HepG2 (cell line): ENCODE measurements around the gene ZNF101.

Experiments
- MYNN ChIP-seq: sonication (generic); formaldehyde crosslinking; IDR thresholded peaks from 2 replicates; pipeline ENCODE4 v1.4.0; 2020; ENCODE audit warnings: mild to moderate bottlenecking, low read depth, missing genetic modification reagents
- NFYB ChIP-seq: sonication (generic); formaldehyde crosslinking; IDR thresholded peaks from 2 replicates; pipeline ENCODE4 v1.4.0; 2020; ENCODE audit warnings: missing genetic modification reagents
- ZNF549 ChIP-seq: sonication (generic); formaldehyde crosslinking; IDR thresholded peaks from 2 replicates; pipeline ENCODE4 v1.5.0; 2020; ENCODE audit warnings: missing genetic modification reagents

DNA sequence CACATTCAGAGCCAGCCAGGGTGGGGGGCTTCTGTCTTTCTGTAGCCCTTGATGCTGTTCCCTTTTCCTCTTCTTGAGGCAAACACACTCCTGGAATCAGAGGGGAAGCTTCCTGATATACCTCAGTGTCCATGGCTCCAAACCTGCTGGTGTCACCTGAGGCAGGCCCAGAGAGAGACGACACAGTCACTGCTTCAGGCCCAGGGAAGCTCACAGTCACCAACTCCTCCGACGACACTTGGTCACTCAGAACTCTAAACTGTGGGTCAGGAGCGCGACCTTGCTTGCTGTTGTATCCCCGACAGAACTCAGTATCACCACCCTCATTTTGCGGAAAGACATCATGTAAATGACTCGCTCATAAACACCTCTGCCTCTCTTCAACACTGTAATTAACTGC lies 6.3 kb upstream of the ZNF101 start:
- TF ChIP-seq NFYB (CRISPR knock-in tag) (no peak), ZNF549 (CRISPR knock-in tag) (no peak), MYNN (CRISPR knock-in tag) (no peak)
